ENCODE results near the gene MYO5B.

MYO5B gene

GRCh38 chr18:49874238-49874637 lies 320.7 kb downstream of the MYO5B start:
- DNase-seq: no peak

GRCh38 chr18:49869354-49869753 lies 325.6 kb downstream of the MYO5B start:
- no peak for DNase-seq

GRCh38 chr18:49866680-49867079 lies 328.3 kb downstream of the MYO5B start:
- no peak for DNase-seq

GRCh38 chr18:49865401-49865800 lies 329.5 kb downstream of the MYO5B start:
- no peak for DNase-seq

GRCh38 chr18:49863769-49864621 lies 331.0 kb downstream of the MYO5B start:
- DNase-seq: no peak

GRCh38 chr18:49862656-49863385 lies 332.1 kb downstream of the MYO5B start:
- DNase-seq: no peak

GRCh38 chr18:49861659-49862058 lies 333.3 kb downstream of the MYO5B start:
- DNase-seq: no peak

- DNase-seq: no peak
These were observed 335.2 kb downstream of the MYO5B start for GRCh38 chr18:49859725-49860124.

GRCh38 chr18:49859021-49859359 lies 336.0 kb downstream of the MYO5B start:
- DNase-seq: no peak

- peak; percentile 75 to 76 for DNase-seq
These were observed 336.5 kb downstream of the MYO5B start for GRCh38 chr18:49858309-49859020.

- DNase-seq: no peak
These were observed 337.2 kb downstream of the MYO5B start for GRCh38 chr18:49857708-49858107.

GRCh38 chr18:49856496-49856895 lies 338.5 kb downstream of the MYO5B start:
- no peak for DNase-seq

GRCh38 chr18:49855711-49856415 lies 339.1 kb downstream of the MYO5B start:
- no peak for DNase-seq

GRCh38 chr18:49854681-49855080 lies 340.3 kb downstream of the MYO5B start:
- peak in 1 of 2 experiments; percentile 7 for DNase-seq

- DNase-seq: no peak
These were observed 341.5 kb downstream of the MYO5B start for GRCh38 chr18:49853436-49853835.

- no peak for DNase-seq
These were observed 341.9 kb downstream of the MYO5B start for GRCh38 chr18:49853011-49853410.

GRCh38 chr18:49851624-49852023 lies 343.3 kb downstream of the MYO5B start:
- no peak for DNase-seq

- no peak for DNase-seq
These were observed 344.3 kb downstream of the MYO5B start for GRCh38 chr18:49850636-49851035.

- peak in 1 of 2 experiments; percentile 12 for DNase-seq
These were observed 345.4 kb downstream of the MYO5B start for GRCh38 chr18:49849331-49850217.

- no peak for DNase-seq
These were observed 346.8 kb downstream of the MYO5B start for GRCh38 chr18:49848115-49848514.

GRCh38 chr18:49847524-49847923 lies 347.4 kb downstream of the MYO5B start:
- DNase-seq: no peak
